Measurements from ENCODE around the gene TTN. TPM values are rescaled to one million over a fixed set of nuclear protein-coding genes. Genes with fewer than 3 reads are reported as not detected.

The TTN gene
- total RNA-seq, 3 donors from 2014 or later (not counting 1 experiment from before 2014, with no cell fraction given): 2.5 to 4.2 (median 3.7) TPM

DNA sequence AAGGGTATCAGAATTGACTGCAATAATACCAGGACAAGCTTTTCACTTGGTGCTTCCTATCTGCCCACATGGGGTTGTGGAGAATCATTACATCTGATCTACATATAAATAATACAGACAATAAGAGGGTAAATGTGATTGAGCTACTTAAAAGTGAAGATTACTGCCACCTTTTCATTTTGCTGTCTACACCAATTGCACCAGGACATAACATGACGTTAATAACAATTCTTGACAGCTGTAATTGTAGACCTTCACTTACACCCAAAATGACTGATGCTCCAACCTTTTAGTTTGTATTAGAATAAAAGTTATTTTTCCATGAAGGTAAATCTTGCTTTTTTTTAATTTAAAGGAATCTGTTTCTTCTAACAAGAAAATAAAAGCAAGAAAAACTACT lies 36.5 kb upstream of the TTN start:
- Mint-ChIP-seq H3K9me3 (no peaks in the 10 kb centered on the region), H3K36me3 (no peaks in the 10 kb centered on the region), H3K4me3 (no peak overlapping the region), H3K4me1 (no peaks in the 10 kb centered on the region), H3K27ac (no peak overlapping the region), H3K27me3 (ENCODE audit: low read depth in 2 of 2) (no peaks in the 10 kb centered on the region)
- no peak overlapping the region for H3K27ac ChIP-seq (ENCODE audit: low read length)
- H3K27me3 ChIP-seq (ENCODE audit: control insufficient read depth, insufficient read depth, low read length): no peaks in the 10 kb centered on the region
- intact Hi-C loops (cut with micrococcal nuclease): no loop called here
- no peak overlapping the region for H3K4me3 ChIP-seq (ENCODE audit: low read length)
- H3K4me1 ChIP-seq (ENCODE audit: control insufficient read depth, insufficient read depth, low read length): no peaks in the 10 kb centered on the region
- ATAC-seq (no peak), DNase-seq (no peak)
- whole genome bisulfite sequencing (ENCODE audit: insufficient coverage): no CpG with 5 or more reads among the region's 1 CpG
- no peak for TF ChIP-seq CTCF (IDR thresholded peaks at IDR 0.05)
- H3K9me3 ChIP-seq (ENCODE audit: control insufficient read depth, insufficient read depth, low read length): no peaks in the 10 kb centered on the region
- no peaks in the 10 kb centered on the region for H3K36me3 ChIP-seq (ENCODE audit: control insufficient read depth, insufficient read depth, low read length)

DNA sequence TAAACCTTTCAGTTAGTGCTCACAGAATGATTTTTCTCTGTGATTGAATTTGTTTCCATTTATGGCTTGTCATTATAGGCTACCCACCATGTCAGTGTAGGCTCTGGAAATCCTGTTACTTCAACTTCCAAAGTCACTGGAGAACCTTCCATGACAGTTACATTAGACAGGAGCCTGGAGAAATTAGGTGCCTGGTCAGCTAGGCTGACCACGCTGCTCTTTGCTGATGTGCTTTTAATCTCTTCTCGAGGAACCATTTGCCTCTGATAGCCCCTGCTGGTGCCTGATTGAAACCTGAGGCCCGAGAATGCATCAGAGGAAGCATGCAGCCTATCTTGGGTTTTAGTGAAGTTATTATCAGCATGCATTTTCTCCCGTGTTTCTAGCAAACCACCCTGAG lies 29.6 kb upstream of the TTN start:
- Histone ChIP-seq H3K4me1 (ENCODE audit: control insufficient read depth, insufficient read depth, low read length) (no peaks in the 10 kb centered on the region), H3K27ac (ENCODE audit: low read length) (no peak overlapping the region), H3K9me3 (ENCODE audit: control insufficient read depth, insufficient read depth, low read length) (no peaks in the 10 kb centered on the region), H3K4me3 (ENCODE audit: low read length) (no peak overlapping the region), H3K36me3 (ENCODE audit: control insufficient read depth, insufficient read depth, low read length) (no peaks in the 10 kb centered on the region), H3K27me3 (ENCODE audit: control insufficient read depth, insufficient read depth, low read length) (no peaks in the 10 kb centered on the region)
- ATAC-seq: no peak
- no peak for TF ChIP-seq CTCF (IDR thresholded peaks at IDR 0.05)
- no peak overlapping the region for H3K4me3 Mint-ChIP-seq
- H3K4me1 Mint-ChIP-seq: no peaks in the 10 kb centered on the region
- intact Hi-C loops (cut with micrococcal nuclease): no loop called here
- H3K9me3 Mint-ChIP-seq: no peaks in the 10 kb centered on the region
- 90% methylated on average over 4 of the region's 4 CpGs for WGBS (ENCODE audit: insufficient coverage)
- H3K27me3 Mint-ChIP-seq (ENCODE audit: low read depth in 2 of 2): no peaks in the 10 kb centered on the region
- no peak overlapping the region for H3K27ac Mint-ChIP-seq
- DNase-seq: no peak
- no peaks in the 10 kb centered on the region for H3K36me3 Mint-ChIP-seq

DNA sequence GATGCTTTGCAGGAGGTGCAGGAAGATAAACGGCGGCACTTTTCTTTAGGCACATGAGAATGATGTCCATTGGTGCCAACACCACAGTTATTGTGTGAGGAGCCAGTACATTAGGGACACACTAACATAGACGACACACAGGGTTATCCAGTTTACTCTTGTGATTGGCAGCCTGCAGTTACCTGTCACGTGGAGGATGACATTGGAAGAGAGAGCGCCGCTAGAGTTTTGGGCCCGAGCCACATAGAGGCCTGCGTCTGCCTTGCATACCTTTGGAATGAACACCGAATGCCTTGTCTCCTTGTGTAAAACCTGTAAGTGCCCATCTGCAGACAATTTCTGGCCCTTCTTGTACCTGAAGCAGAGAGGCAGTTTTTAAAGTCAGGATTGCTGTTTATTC lies 26.9 kb upstream of the TTN start:
- Mint-ChIP-seq H3K27ac (no peak overlapping the region), H3K4me3 (no peak overlapping the region), H3K9me3 (no peaks in the 10 kb centered on the region), H3K36me3 (no peaks in the 10 kb centered on the region), H3K4me1 (no peaks in the 10 kb centered on the region), H3K27me3 (ENCODE audit: low read depth in 2 of 2) (no peaks in the 10 kb centered on the region)
- DNase-seq (no peak), ATAC-seq (no peak)
- Histone ChIP-seq H3K36me3 (ENCODE audit: control insufficient read depth, insufficient read depth, low read length) (no peaks in the 10 kb centered on the region), H3K9me3 (ENCODE audit: control insufficient read depth, insufficient read depth, low read length) (no peaks in the 10 kb centered on the region), H3K4me3 (ENCODE audit: low read length) (no peak overlapping the region), H3K27me3 (ENCODE audit: control insufficient read depth, insufficient read depth, low read length) (no peaks in the 10 kb centered on the region), H3K4me1 (ENCODE audit: control insufficient read depth, insufficient read depth, low read length) (no peaks in the 10 kb centered on the region), H3K27ac (ENCODE audit: low read length) (no peak overlapping the region)
- intact Hi-C loops (cut with micrococcal nuclease): no loop called here
- 87% methylated on average over 9 of the region's 9 CpGs for WGBS (ENCODE audit: insufficient coverage)
- no peak for TF ChIP-seq CTCF (IDR thresholded peaks at IDR 0.05)

DNA sequence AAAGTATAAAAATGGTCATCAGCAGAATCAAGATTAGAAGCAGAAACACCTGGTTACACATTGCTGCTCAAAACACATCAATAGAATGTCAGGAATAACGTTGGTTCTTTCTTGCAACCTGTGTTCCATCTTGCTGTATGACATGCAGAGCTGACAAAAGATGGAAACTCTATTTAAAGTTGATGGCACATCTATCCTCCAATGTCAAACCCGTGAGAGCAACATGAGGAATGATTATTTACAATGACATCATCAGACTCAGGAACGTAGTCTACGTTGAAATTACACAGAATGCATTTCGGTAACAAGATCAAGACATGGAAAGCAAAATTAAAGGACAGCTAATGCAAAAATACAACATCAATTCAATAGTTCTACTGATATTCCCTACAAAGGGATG lies 26.2 kb upstream of the TTN start:
- H3K36me3 Mint-ChIP-seq: no peaks in the 10 kb centered on the region
- no peaks in the 10 kb centered on the region for H3K27me3 Mint-ChIP-seq (ENCODE audit: low read depth in 2 of 2)
- Histone ChIP-seq H3K36me3 (ENCODE audit: control insufficient read depth, insufficient read depth, low read length) (no peaks in the 10 kb centered on the region), H3K27me3 (ENCODE audit: control insufficient read depth, insufficient read depth, low read length) (no peaks in the 10 kb centered on the region), H3K4me3 (ENCODE audit: low read length) (no peak overlapping the region), H3K27ac (ENCODE audit: low read length) (no peak overlapping the region), H3K9me3 (ENCODE audit: control insufficient read depth, insufficient read depth, low read length) (no peaks in the 10 kb centered on the region), H3K4me1 (ENCODE audit: control insufficient read depth, insufficient read depth, low read length) (no peaks in the 10 kb centered on the region)
- 98% methylated on average over 5 of the region's 5 CpGs for WGBS (ENCODE audit: insufficient coverage)
- DNase-seq (no peak), ATAC-seq (no peak)
- intact Hi-C loops (cut with micrococcal nuclease): no loop called here
- TF ChIP-seq CTCF (IDR thresholded peaks at IDR 0.05): no peak
- H3K4me1 Mint-ChIP-seq: no peaks in the 10 kb centered on the region
- H3K9me3 Mint-ChIP-seq: no peaks in the 10 kb centered on the region
- no peak overlapping the region for H3K4me3 Mint-ChIP-seq
- no peak overlapping the region for H3K27ac Mint-ChIP-seq
